GM20000 (cell line): ENCODE measurements around the gene SLC17A2.

ENCODE experiments used
- DNase-seq: peaks from one replicate; pipeline ENCODE4 v3.0.0; 2012; ENCODE audit warnings: low spot score
- CTCF ChIP-seq: IDR thresholded peaks from 2 replicates; pipeline ENCODE4 v1.5.1; 2012; ENCODE audit warnings: mild to moderate bottlenecking, control low read depth; ENCODE audit errors: extremely low read depth, missing control alignments

The SLC17A2 gene

GRCh38 chr6:25868436-25869183 is 61.9 kb downstream of the SLC17A2 start:
- TF ChIP-seq CTCF, result no peak
- no peak for DNase-seq

- DNase-seq, result no peak
- TF ChIP-seq CTCF, result no peak
Measured at GRCh38 chr6:25866011-25866410, 64.5 kb downstream of the SLC17A2 start.

GRCh38 chr6:25863360-25863759 is 67.1 kb downstream of the SLC17A2 start:
- DNase-seq, result no peak
- no peak for TF ChIP-seq CTCF
